OCI-LY7 (cell line): ENCODE measurements around the gene ST7L.

Source experiments
- EZH2phosphoT487 ChIP-seq: fragments of 200-600 bp; sonication (generic); IDR thresholded peaks from 2 replicates; pipeline ENCODE4 v1.6.1; 2018; ENCODE audit warnings: low read depth, borderline replicate concordance, mild to moderate bottlenecking, mixed run types, antibody characterized with exemption, low read length, moderate library complexity, mixed read lengths
- TF ChIP-seq, protein P1 (sequence below): fragments of 200-600 bp; sonication (generic); conservative IDR thresholded peaks from 2 replicates; pipeline ENCODE4 v1.5.1; 2014; ENCODE audit warnings: mild to moderate bottlenecking, antibody characterized with exemption, low read length, moderate library complexity, mixed read lengths

DNA sequence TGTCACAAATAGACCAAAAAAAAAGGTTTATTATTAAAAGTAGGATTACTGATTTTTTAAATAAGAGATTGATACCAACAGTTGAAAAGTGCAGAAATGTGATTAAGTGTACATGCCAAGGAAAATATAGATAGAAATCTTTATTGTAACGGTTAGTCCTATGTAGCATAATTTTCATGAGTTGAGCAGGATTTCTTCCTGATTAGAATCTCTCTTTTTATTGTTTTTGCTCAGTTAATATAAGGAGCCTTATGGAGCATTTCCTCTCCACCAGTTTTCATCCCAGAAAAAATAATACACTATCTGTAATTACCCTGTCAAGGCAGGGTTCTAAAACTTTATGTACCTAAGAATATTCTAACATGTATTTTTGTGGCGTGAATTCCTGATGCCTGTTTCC lies 24.1 kb upstream of the ST7L start:
- TF ChIP-seq, protein P1, sequence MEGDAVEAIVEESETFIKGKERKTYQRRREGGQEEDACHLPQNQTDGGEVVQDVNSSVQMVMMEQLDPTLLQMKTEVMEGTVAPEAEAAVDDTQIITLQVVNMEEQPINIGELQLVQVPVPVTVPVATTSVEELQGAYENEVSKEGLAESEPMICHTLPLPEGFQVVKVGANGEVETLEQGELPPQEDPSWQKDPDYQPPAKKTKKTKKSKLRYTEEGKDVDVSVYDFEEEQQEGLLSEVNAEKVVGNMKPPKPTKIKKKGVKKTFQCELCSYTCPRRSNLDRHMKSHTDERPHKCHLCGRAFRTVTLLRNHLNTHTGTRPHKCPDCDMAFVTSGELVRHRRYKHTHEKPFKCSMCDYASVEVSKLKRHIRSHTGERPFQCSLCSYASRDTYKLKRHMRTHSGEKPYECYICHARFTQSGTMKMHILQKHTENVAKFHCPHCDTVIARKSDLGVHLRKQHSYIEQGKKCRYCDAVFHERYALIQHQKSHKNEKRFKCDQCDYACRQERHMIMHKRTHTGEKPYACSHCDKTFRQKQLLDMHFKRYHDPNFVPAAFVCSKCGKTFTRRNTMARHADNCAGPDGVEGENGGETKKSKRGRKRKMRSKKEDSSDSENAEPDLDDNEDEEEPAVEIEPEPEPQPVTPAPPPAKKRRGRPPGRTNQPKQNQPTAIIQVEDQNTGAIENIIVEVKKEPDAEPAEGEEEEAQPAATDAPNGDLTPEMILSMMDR: no peak
- no peak for TF ChIP-seq EZH2phosphoT487
